Measurements from ENCODE around the gene CAMK1D. TPM values are rescaled to one million over a fixed set of nuclear protein-coding genes. Genes with fewer than 3 reads are reported as not detected.

The CAMK1D gene
- polyA plus RNA-seq, 1 of the 3 experiments (the other 2 are of a cell fraction) = 4.1 TPM

- H3F3A ChIP-seq (replicated peaks; ENCODE audit: insufficient read depth) = no peaks in the 10 kb centered on the region
Observed at GRCh38 chr10:12834116-12834665, 484.8 kb downstream of the CAMK1D start.

DNA sequence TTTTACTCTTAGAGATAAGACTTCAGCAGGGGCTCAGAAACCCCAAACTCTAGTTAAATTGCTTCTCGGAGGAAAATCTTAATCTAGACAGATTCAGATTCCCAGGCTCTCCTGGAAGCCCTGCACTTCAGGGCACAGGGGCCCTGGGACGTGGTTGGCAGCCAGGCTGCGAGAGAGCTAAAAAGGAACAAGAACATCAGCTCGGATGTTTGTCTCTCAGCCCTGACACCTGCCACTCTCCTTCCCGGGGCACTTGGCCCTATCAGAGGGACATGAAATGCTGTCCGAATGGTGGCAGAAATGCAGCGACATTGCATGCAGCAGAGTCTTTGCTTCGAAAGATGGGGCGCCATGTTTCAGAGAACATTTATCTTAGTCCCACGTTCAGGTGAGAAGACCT is 485.4 kb downstream of the CAMK1D start:
- H3K9ac ChIP-seq = no peak overlapping the region
- 89% methylated on average over 10 of the region's 10 CpGs for WGBS (ENCODE audit: low lambda C conversion rate)
- H3K36me3 ChIP-seq (replicated peaks in 1 of 2; ENCODE audit: control insufficient read depth in 1 of 2, insufficient read depth in 2 of 2, low read length in 1 of 2) = no peaks in the 10 kb centered on the region
- CTCF ChIA-PET = interaction anchor here (1.5 kb wide), 2 partner anchors 27 to 67 kb away, joined by 4 to 5 read pairs; no protein-coding TSS in a partner anchor
- POLR2A ChIA-PET = no interaction called here
- H4K20me1 ChIP-seq (ENCODE audit: insufficient read depth) = no peaks in the 10 kb centered on the region
- no peaks in the 10 kb centered on the region for H3K27me3 ChIP-seq (ENCODE audit: insufficient read depth)
- no peaks in the 10 kb centered on the region for H3F3A ChIP-seq (replicated peaks; ENCODE audit: insufficient read depth)
- no peak overlapping the region for H3K4me3 ChIP-seq (ENCODE audit: low read depth in 2 of 2, low read length in 1 of 2)
- TF ChIP-seq MEF2A (IDR thresholded peaks at IDR 0.05; ENCODE audit: borderline replicate concordance, low read depth) (no peak), RCOR1 (IDR thresholded peaks at IDR 0.05; ENCODE audit: low read length) (no peak), PBX3 (IDR thresholded peaks at IDR 0.05) (no peak), RXRA (IDR thresholded peaks at IDR 0.05; ENCODE audit: borderline replicate concordance, low read depth) (no peak)
- TF ChIP-seq, protein P1, sequence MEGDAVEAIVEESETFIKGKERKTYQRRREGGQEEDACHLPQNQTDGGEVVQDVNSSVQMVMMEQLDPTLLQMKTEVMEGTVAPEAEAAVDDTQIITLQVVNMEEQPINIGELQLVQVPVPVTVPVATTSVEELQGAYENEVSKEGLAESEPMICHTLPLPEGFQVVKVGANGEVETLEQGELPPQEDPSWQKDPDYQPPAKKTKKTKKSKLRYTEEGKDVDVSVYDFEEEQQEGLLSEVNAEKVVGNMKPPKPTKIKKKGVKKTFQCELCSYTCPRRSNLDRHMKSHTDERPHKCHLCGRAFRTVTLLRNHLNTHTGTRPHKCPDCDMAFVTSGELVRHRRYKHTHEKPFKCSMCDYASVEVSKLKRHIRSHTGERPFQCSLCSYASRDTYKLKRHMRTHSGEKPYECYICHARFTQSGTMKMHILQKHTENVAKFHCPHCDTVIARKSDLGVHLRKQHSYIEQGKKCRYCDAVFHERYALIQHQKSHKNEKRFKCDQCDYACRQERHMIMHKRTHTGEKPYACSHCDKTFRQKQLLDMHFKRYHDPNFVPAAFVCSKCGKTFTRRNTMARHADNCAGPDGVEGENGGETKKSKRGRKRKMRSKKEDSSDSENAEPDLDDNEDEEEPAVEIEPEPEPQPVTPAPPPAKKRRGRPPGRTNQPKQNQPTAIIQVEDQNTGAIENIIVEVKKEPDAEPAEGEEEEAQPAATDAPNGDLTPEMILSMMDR (IDR thresholded peaks at IDR 0.05) = no peak
- H3K9me3 ChIP-seq = no peaks in the 10 kb centered on the region
- H3K4me1 ChIP-seq (ENCODE audit: control insufficient read depth in 1 of 2, insufficient read depth in 2 of 2, low read depth in 1 of 2, low read length in 1 of 2) = peaks cover 0 to 5% of the 10 kb centered on the region in 2 experiments; a peak in 2 of 4 replicates
- no peak overlapping the region for H2AFZ ChIP-seq (ENCODE audit: low read depth)
- no peak for DNase-seq
- no peaks in the 10 kb centered on the region for H3K9me2 ChIP-seq
- no peaks in the 10 kb centered on the region for H3K79me2 ChIP-seq (ENCODE audit: insufficient read depth)
- no peak overlapping the region for H3K27ac ChIP-seq (ENCODE audit: low read depth in 2 of 2, low read length in 1 of 2)
- H3K4me2 ChIP-seq = no peak overlapping the region

More at GRCh38 chr10:12834116-12834665, 484.8 kb downstream of the CAMK1D start:
- H3K9me2 ChIP-seq = no peaks in the 10 kb centered on the region
- H3K9ac ChIP-seq = no peak overlapping the region
- H3K27me3 ChIP-seq (ENCODE audit: insufficient read depth) = no peaks in the 10 kb centered on the region
- TF ChIP-seq GABPA (IDR thresholded peaks at IDR 0.05; ENCODE audit: low read depth) = no peak
- TF ChIP-seq, protein P2, sequence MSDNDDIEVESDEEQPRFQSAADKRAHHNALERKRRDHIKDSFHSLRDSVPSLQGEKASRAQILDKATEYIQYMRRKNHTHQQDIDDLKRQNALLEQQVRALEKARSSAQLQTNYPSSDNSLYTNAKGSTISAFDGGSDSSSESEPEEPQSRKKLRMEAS (IDR thresholded peaks at IDR 0.05; ENCODE audit: low read depth) = no peak
- TF ChIP-seq CHD2 (IDR thresholded peaks at IDR 0.05; ENCODE audit: low read length, partially characterized antibody) = no peak
- no peak for TF ChIP-seq RAD21 (IDR thresholded peaks at IDR 0.05; ENCODE audit: low read length)
- no peak for TF ChIP-seq YY1 (IDR thresholded peaks at IDR 0.05; ENCODE audit: low read depth)
- no peak for TF ChIP-seq EZH2phosphoT487 (IDR thresholded peaks at IDR 0.05; ENCODE audit: borderline replicate concordance, low read depth)
- 85% methylated on average over 15 of the region's 19 CpGs for WGBS (ENCODE audit: low lambda C conversion rate)
- no peak overlapping the region for H3K4me2 ChIP-seq
- CTCF ChIA-PET = interaction anchor here (1.5 kb wide), 2 partner anchors 26 to 68 kb away, joined by 4 to 5 read pairs; no protein-coding TSS in a partner anchor
- no peaks in the 10 kb centered on the region for H4K20me1 ChIP-seq (ENCODE audit: insufficient read depth)
- H3K4me1 ChIP-seq (ENCODE audit: control insufficient read depth in 1 of 2, insufficient read depth in 2 of 2, low read depth in 1 of 2, low read length in 1 of 2) = peaks cover 0 to 3% of the 10 kb centered on the region in 2 experiments; a peak in 2 of 4 replicates
- no peak for DNase-seq
- POLR2A ChIA-PET = interaction anchor here (0.6 kb wide), 1 partner anchor 542 kb away, joined by 3 read pairs; no protein-coding TSS in a partner anchor
- no peaks in the 10 kb centered on the region for H3K9me3 ChIP-seq
- no peak overlapping the region for H3K4me3 ChIP-seq (ENCODE audit: low read depth in 2 of 2, low read length in 1 of 2)
- H2AFZ ChIP-seq (ENCODE audit: low read depth) = no peak overlapping the region
- no peak overlapping the region for H3K27ac ChIP-seq (ENCODE audit: low read depth in 2 of 2, low read length in 1 of 2)
- H3K79me2 ChIP-seq (ENCODE audit: insufficient read depth) = no peaks in the 10 kb centered on the region
- no peaks in the 10 kb centered on the region for H3K36me3 ChIP-seq (replicated peaks in 1 of 2; ENCODE audit: control insufficient read depth in 1 of 2, insufficient read depth in 2 of 2, low read length in 1 of 2)

Data from SK-N-SH (cell line).